Colonic mucosa (tissue), 4 donors: ENCODE measurements around the gene BCAM. TPM values are rescaled to one million over a fixed set of nuclear protein-coding genes. Genes with fewer than 3 reads are reported as not detected.

Experiments used
- DNase-seq: peaks from one replicate; pipeline ENCODE4 v3.0.0-alpha.2; 2020
- H3K27ac ChIP-seq: fragments of 200-600 bp; one replicate; pipeline ENCODE4 v1.8.0; 2021
- H3K27me3 ChIP-seq: fragments of 200-600 bp; one replicate; pipeline ENCODE4 v1.8.0; 2021
- H3K36me3 ChIP-seq: fragments of 200-600 bp; one replicate; pipeline ENCODE4 v1.8.0; 2021
- H3K4me1 ChIP-seq: fragments of 200-600 bp; one replicate; pipeline ENCODE4 v1.8.0; 2021; ENCODE audit warnings: mild to moderate bottlenecking
- H3K4me3 ChIP-seq: fragments of 200-600 bp; one replicate; pipeline ENCODE4 v1.8.0; 2021
- H3K9ac ChIP-seq, 2 donors: one replicate each; pipeline ENCODE4 v1.7.0; 2013; ENCODE audit warnings: control low read depth in 2 of 2, low read depth in 2 of 2, low read length in 2 of 2
- H3K9me3 ChIP-seq: fragments of 200-600 bp; one replicate; pipeline ENCODE4 v1.8.0; 2021
- intact Hi-C: fragments of 100-400 bp; cut with DNase I; formaldehyde crosslinking; loops from one replicate; pipeline ENCODE4 v1.14.1; 2022
- total RNA-seq, 2 donors: library from RNA; stranded (reverse); fragmentation: NEBNext Ultra II Directional in 1 of 2; extraction: Animal tissue kit (Norgen Biotek cat#: 25700) in 1 of 2; gene quantifications; one replicate each; pipeline ENCODE4 v1.2.1, GENCODE V29; 2021
- TF ChIP-seq, protein P1 (sequence below): fragments of 200-600 bp; IDR thresholded peaks from one replicate; pipeline ENCODE4 v1.8.0; 2022; ENCODE audit warnings: antibody characterized with exemption, mild to moderate bottlenecking
- donor health status: healthy.
- donor health status: DM: no; HTN: no; CAD: no.
- donor health status: DM: no; HTN: no; CAD: no.

Gene BCAM
- total RNA-seq, 2 donors from 2014 or later, result 15.1 to 20.7 TPM

DNA sequence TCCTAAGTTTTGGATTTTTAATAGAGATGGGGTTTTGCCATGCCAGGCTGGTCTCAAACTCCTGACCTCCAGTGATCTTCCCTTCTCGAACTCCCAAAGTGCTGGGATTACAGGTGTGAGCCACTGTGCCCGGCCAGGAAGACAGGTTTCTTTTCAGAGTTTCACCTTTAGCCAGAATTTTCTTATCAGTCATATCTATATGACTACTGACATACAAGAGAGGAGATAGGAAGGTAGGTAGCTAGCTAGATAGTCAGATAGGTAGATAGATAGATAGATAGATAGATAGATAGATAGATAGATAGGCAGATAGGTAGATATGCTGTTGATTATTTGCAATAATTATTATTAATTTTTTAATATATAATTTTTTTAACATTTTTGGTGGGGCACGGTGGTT lies 23.6 kb upstream of the BCAM start:
- no peaks in the 10 kb centered on the region for H3K36me3 ChIP-seq
- TF ChIP-seq, protein P1, sequence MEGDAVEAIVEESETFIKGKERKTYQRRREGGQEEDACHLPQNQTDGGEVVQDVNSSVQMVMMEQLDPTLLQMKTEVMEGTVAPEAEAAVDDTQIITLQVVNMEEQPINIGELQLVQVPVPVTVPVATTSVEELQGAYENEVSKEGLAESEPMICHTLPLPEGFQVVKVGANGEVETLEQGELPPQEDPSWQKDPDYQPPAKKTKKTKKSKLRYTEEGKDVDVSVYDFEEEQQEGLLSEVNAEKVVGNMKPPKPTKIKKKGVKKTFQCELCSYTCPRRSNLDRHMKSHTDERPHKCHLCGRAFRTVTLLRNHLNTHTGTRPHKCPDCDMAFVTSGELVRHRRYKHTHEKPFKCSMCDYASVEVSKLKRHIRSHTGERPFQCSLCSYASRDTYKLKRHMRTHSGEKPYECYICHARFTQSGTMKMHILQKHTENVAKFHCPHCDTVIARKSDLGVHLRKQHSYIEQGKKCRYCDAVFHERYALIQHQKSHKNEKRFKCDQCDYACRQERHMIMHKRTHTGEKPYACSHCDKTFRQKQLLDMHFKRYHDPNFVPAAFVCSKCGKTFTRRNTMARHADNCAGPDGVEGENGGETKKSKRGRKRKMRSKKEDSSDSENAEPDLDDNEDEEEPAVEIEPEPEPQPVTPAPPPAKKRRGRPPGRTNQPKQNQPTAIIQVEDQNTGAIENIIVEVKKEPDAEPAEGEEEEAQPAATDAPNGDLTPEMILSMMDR, result no peak
- no peak overlapping the region for H3K27ac ChIP-seq
- H3K27me3 ChIP-seq, result no peaks in the 10 kb centered on the region
- H3K9me3 ChIP-seq, result no peaks in the 10 kb centered on the region
- no peaks in the 10 kb centered on the region for H3K4me1 ChIP-seq
- H3K9ac ChIP-seq, result no peak overlapping the region
- intact Hi-C loops, result no loop called here
- DNase-seq, result no peak
- H3K4me3 ChIP-seq, result no peak overlapping the region

- H3K36me3 ChIP-seq, result no peaks in the 10 kb centered on the region
- DNase-seq, result no peak
- H3K27ac ChIP-seq, result no peak overlapping the region
- H3K4me1 ChIP-seq, result no peaks in the 10 kb centered on the region
- TF ChIP-seq, protein P1, result no peak
- intact Hi-C loops, result no loop called here
- H3K4me3 ChIP-seq, result no peak overlapping the region
- H3K9me3 ChIP-seq, result no peaks in the 10 kb centered on the region
- no peak overlapping the region for H3K9ac ChIP-seq
- H3K27me3 ChIP-seq, result no peaks in the 10 kb centered on the region
These were observed 22.9 kb upstream of the BCAM start for GRCh38 chr19:44785993-44786392.

- Histone ChIP-seq H3K27me3 (no peaks in the 10 kb centered on the region), H3K4me3 (no peak overlapping the region), H3K9me3 (no peaks in the 10 kb centered on the region), H3K9ac (no peak overlapping the region), H3K27ac (no peak overlapping the region), H3K4me1 (no peaks in the 10 kb centered on the region), H3K36me3 (peaks cover 4% of the 10 kb centered on the region)
- intact Hi-C loops, result no loop called here
- no peak for DNase-seq
- TF ChIP-seq, protein P1, result no peak
These were observed 19.9 kb upstream of the BCAM start for GRCh38 chr19:44788971-44789370.

GRCh38 chr19:44789943-44790483 lies 18.9 kb upstream of the BCAM start:
- DNase-seq, result no peak
- peaks cover 4% of the 10 kb centered on the region for H3K36me3 ChIP-seq
- TF ChIP-seq, protein P1, result no peak
- H3K4me3 ChIP-seq, result no peak overlapping the region
- no peaks in the 10 kb centered on the region for H3K9me3 ChIP-seq
- H3K27me3 ChIP-seq, result no peaks in the 10 kb centered on the region
- no peaks in the 10 kb centered on the region for H3K4me1 ChIP-seq
- H3K9ac ChIP-seq, result no peak overlapping the region
- intact Hi-C loops, result no loop called here
- no peak overlapping the region for H3K27ac ChIP-seq

- H3K9me3 ChIP-seq, result no peaks in the 10 kb centered on the region
- TF ChIP-seq, protein P1, result no peak
- no peak overlapping the region for H3K4me3 ChIP-seq
- no peak for DNase-seq
- peaks cover 4% of the 10 kb centered on the region for H3K36me3 ChIP-seq
- intact Hi-C loops, result no loop called here
- H3K27ac ChIP-seq, result no peak overlapping the region
- H3K9ac ChIP-seq, result no peak overlapping the region
- no peaks in the 10 kb centered on the region for H3K4me1 ChIP-seq
- H3K27me3 ChIP-seq, result no peaks in the 10 kb centered on the region
These were observed 16.6 kb upstream of the BCAM start for GRCh38 chr19:44792281-44792680.

- no peaks in the 10 kb centered on the region for H3K9me3 ChIP-seq
- H3K4me3 ChIP-seq, result no peak overlapping the region
- H3K36me3 ChIP-seq, result peaks cover 4% of the 10 kb centered on the region
- no peak for DNase-seq
- TF ChIP-seq, protein P1, result no peak
- intact Hi-C loops, result no loop called here
- no peaks in the 10 kb centered on the region for H3K4me1 ChIP-seq
- no peak overlapping the region for H3K9ac ChIP-seq
- H3K27ac ChIP-seq, result no peak overlapping the region
- no peaks in the 10 kb centered on the region for H3K27me3 ChIP-seq
These were observed 14.3 kb upstream of the BCAM start for GRCh38 chr19:44794610-44795009.
